GM23248 (cell line): ENCODE measurements around the gene NOC2L. TPM values are rescaled to one million over a fixed set of nuclear protein-coding genes. Genes with fewer than 3 reads are reported as not detected.

Source experiments
- DNase-seq: peaks from one replicate; pipeline ENCODE4 v3.0.0-alpha.2; 2015
- H2AFZ ChIP-seq: fragments of 200-600 bp; sonication (generic); 2 replicates; pipeline ENCODE4 v1.6.1; 2016; ENCODE audit warnings: antibody characterized with exemption
- H3F3A ChIP-seq: fragments of 200-600 bp; sonication (generic); 2 replicates; pipeline ENCODE4 v1.6.1; 2016; ENCODE audit warnings: mild to moderate bottlenecking, antibody characterized with exemption, mixed run types; ENCODE audit not compliant: insufficient read depth
- H3K27ac ChIP-seq: fragments of 200-600 bp; sonication (generic); 2 replicates; pipeline ENCODE4 v1.5.1; 2016; ENCODE audit warnings: mild to moderate bottlenecking
- H3K27me3 ChIP-seq: fragments of 200-600 bp; sonication (generic); replicated peaks from 2 replicates; pipeline ENCODE4 v1.6.1; 2016; ENCODE audit warnings: mild to moderate bottlenecking; ENCODE audit not compliant: insufficient read depth
- H3K36me3 ChIP-seq: fragments of 200-600 bp; sonication (generic); 2 replicates; pipeline ENCODE4 v1.6.1; 2016; ENCODE audit warnings: low read depth, mild to moderate bottlenecking
- H3K4me1 ChIP-seq: fragments of 200-600 bp; sonication (generic); 2 replicates; pipeline ENCODE4 v1.6.1; 2016; ENCODE audit warnings: mild to moderate bottlenecking; ENCODE audit not compliant: insufficient read depth
- H3K4me2 ChIP-seq: fragments of 200-600 bp; sonication (generic); one replicate; pipeline ENCODE4 v1.6.1; 2016; ENCODE audit warnings: mild to moderate bottlenecking; ENCODE audit not compliant: unreplicated experiment
- H3K4me3 ChIP-seq: fragments of 200-600 bp; sonication (generic); 2 replicates; pipeline ENCODE4 v1.5.1; 2016; ENCODE audit warnings: mild to moderate bottlenecking
- H3K79me2 ChIP-seq: fragments of 200-600 bp; sonication (generic); 2 replicates; pipeline ENCODE4 v1.6.1; 2016; ENCODE audit warnings: mild to moderate bottlenecking; ENCODE audit not compliant: insufficient read depth
- H3K9ac ChIP-seq: fragments of 200-600 bp; sonication (generic); 2 replicates; pipeline ENCODE4 v1.6.1; 2016; ENCODE audit warnings: mild to moderate bottlenecking
- H3K9me2 ChIP-seq: fragments of 200-600 bp; sonication (generic); 2 replicates; pipeline ENCODE4 v1.6.1; 2016; ENCODE audit warnings: mixed run types, mild to moderate bottlenecking, moderate library complexity; ENCODE audit not compliant: insufficient read depth
- H3K9me3 ChIP-seq: fragments of 200-600 bp; sonication (generic); one replicate; pipeline ENCODE4 v1.6.1; 2017; ENCODE audit warnings: low read depth
- H4K20me1 ChIP-seq: fragments of 200-600 bp; sonication (generic); 2 replicates; pipeline ENCODE4 v1.6.0; 2016; ENCODE audit not compliant: insufficient read depth
- EZH2 ChIP-seq: fragments of 200-600 bp; sonication (generic); IDR thresholded peaks from 2 replicates; pipeline ENCODE4 v1.6.1; 2018; ENCODE audit warnings: antibody characterized with exemption, mild to moderate bottlenecking; ENCODE audit not compliant: insufficient read depth, poor library complexity, severe bottlenecking
- EZH2phosphoT487 ChIP-seq: fragments of 200-600 bp; sonication (generic); IDR thresholded peaks from 2 replicates; pipeline ENCODE4 v1.6.1; 2018; ENCODE audit warnings: antibody characterized with exemption, moderate library complexity, mild to moderate bottlenecking, low read depth; ENCODE audit not compliant: insufficient read depth
- WGBS, 2 experiments: methylation state at CpG; one replicate each; pipeline ENCODE4 v1.1.6; 2015 to 2017; ENCODE audit warnings: low lambda C conversion rate in 2 of 2, low coverage in 1 of 2; ENCODE audit errors: missing lambda C conversion rate in 2 of 2; 5-methylcytosine and 5-hydroxymethylcytosine counted together
- in situ Hi-C: fragments of 300-500 bp; cut with MboI; formaldehyde crosslinking; loops from 2 replicates; pipeline ENCODE4 v1.15.0; 2020
- polyA plus RNA-seq: library from polyadenylated mRNA; unstranded; fragments of >200 nt; fragmentation: Nextera tagmentation; extraction: Ambion mirVana; gene quantifications from 2 replicates; pipeline ENCODE4 v1.2.1, GENCODE V29; 2016
- total RNA-seq: library from RNA; depleted of rRNA; stranded (reverse); fragments of >200 nt; shearing (Covaris generic); gene quantifications from 2 replicates; pipeline ENCODE4 v1.2.3, GENCODE V29; 2014

NOC2L gene
- total and polyA plus RNA-seq, 2 experiments from 2014 or later = 64.0 to 67.3 TPM

- H3F3A ChIP-seq = no peaks in the 10 kb centered on the region
- H3K79me2 ChIP-seq = peaks cover 30% of the 10 kb centered on the region
- H4K20me1 ChIP-seq = no peaks in the 10 kb centered on the region
- H2AFZ ChIP-seq = no peak overlapping the region
- H3K9me3 ChIP-seq = no peaks in the 10 kb centered on the region
- WGBS, 2 experiments = 91 to 98% methylated on average over 10 to 13 of the region's 13 CpGs
- DNase-seq = no peak
- H3K36me3 ChIP-seq = no peaks in the 10 kb centered on the region; the same call in 1 of the 2 replicates
- H3K27me3 ChIP-seq = no peaks in the 10 kb centered on the region
- H3K9me2 ChIP-seq = no peaks in the 10 kb centered on the region
- no peak overlapping the region for H3K4me3 ChIP-seq
- peaks cover 11% of the 10 kb centered on the region; the same call in 1 of the 2 replicates for H3K4me1 ChIP-seq
- H3K27ac ChIP-seq = no peak overlapping the region
- no peak overlapping the region for H3K9ac ChIP-seq
- no peak overlapping the region for H3K4me2 ChIP-seq
- no peak for TF ChIP-seq EZH2
- TF ChIP-seq EZH2phosphoT487 = no peak
- in situ Hi-C loops = no loop called here
Measured at GRCh38 chr1:954927-955326, 4.1 kb downstream of the NOC2L start.

GRCh38 chr1:953524-954320 lies 5.3 kb downstream of the NOC2L start:
- no peaks in the 10 kb centered on the region for H4K20me1 ChIP-seq
- TF ChIP-seq EZH2phosphoT487 = no peak
- no peak for TF ChIP-seq EZH2
- peaks cover 11% of the 10 kb centered on the region; the same call in 1 of the 2 replicates for H3K4me1 ChIP-seq
- H3K9me2 ChIP-seq = no peaks in the 10 kb centered on the region
- peaks cover 27% of the 10 kb centered on the region for H3K79me2 ChIP-seq
- no peak overlapping the region for H3K4me2 ChIP-seq
- H3K9me3 ChIP-seq = no peaks in the 10 kb centered on the region
- H3F3A ChIP-seq = no peaks in the 10 kb centered on the region
- no peak overlapping the region for H3K9ac ChIP-seq
- in situ Hi-C loops = no loop called here
- no peaks in the 10 kb centered on the region; the same call in 1 of the 2 replicates for H3K36me3 ChIP-seq
- H2AFZ ChIP-seq = no peak overlapping the region
- no peak overlapping the region for H3K4me3 ChIP-seq
- DNase-seq = no peak
- 87 to 94% methylated on average over 27 to 32 of the region's 32 CpGs for WGBS, 2 experiments
- no peak overlapping the region for H3K27ac ChIP-seq
- H3K27me3 ChIP-seq = no peaks in the 10 kb centered on the region

GRCh38 chr1:952603-953002 lies 6.5 kb downstream of the NOC2L start:
- Histone ChIP-seq H3K4me2 (no peak overlapping the region), H3K4me1 (peaks cover 3% of the 10 kb centered on the region; the same call in 1 of the 2 replicates), H3K9ac (no peak overlapping the region), H3F3A (no peaks in the 10 kb centered on the region), H3K79me2 (peaks cover 16% of the 10 kb centered on the region), H3K27ac (no peak overlapping the region), H2AFZ (no peak overlapping the region), H3K36me3 (no peaks in the 10 kb centered on the region; the same call in 1 of the 2 replicates), H3K9me2 (no peaks in the 10 kb centered on the region), H3K9me3 (no peaks in the 10 kb centered on the region), H4K20me1 (no peaks in the 10 kb centered on the region), H3K4me3 (no peak overlapping the region), H3K27me3 (no peaks in the 10 kb centered on the region)
- no peak for DNase-seq
- no peak for TF ChIP-seq EZH2phosphoT487
- no peak for TF ChIP-seq EZH2
- in situ Hi-C loops = no loop called here
- 73 to 82% methylated on average over 5 to 7 of the region's 7 CpGs for WGBS, 2 experiments

- Histone ChIP-seq H3K9ac (no peak overlapping the region), H3K36me3 (no peaks in the 10 kb centered on the region; the same call in 1 of the 2 replicates), H2AFZ (no peak overlapping the region), H3K79me2 (peaks cover 12% of the 10 kb centered on the region), H3K27ac (no peak overlapping the region), H3F3A (no peaks in the 10 kb centered on the region), H3K9me3 (no peaks in the 10 kb centered on the region), H3K4me3 (no peak overlapping the region), H3K4me1 (no peaks in the 10 kb centered on the region), H3K9me2 (no peaks in the 10 kb centered on the region), H3K4me2 (no peak overlapping the region), H4K20me1 (no peaks in the 10 kb centered on the region), H3K27me3 (no peaks in the 10 kb centered on the region)
- TF ChIP-seq EZH2 (no peak), EZH2phosphoT487 (no peak)
- 94 to 95% methylated on average over 15 of the region's 15 CpGs for WGBS, 2 experiments
- in situ Hi-C loops = no loop called here
- DNase-seq = no peak
Measured at GRCh38 chr1:952201-952600, 6.9 kb downstream of the NOC2L start.
